ENCODE results near the gene SYVN1.
"Not testable (repeated sequence)": the region's sequence is repeated elsewhere in the genome, so short reads cannot be mapped to it uniquely, and the experiment has no call there.

SYVN1 gene

GRCh38 chr11:65125197-65126056 is 8.9 kb downstream of the SYVN1 start:
- DNase-seq, result no peak

GRCh38 chr11:65124480-65125196 is 9.7 kb downstream of the SYVN1 start:
- no peak for DNase-seq

DNA sequence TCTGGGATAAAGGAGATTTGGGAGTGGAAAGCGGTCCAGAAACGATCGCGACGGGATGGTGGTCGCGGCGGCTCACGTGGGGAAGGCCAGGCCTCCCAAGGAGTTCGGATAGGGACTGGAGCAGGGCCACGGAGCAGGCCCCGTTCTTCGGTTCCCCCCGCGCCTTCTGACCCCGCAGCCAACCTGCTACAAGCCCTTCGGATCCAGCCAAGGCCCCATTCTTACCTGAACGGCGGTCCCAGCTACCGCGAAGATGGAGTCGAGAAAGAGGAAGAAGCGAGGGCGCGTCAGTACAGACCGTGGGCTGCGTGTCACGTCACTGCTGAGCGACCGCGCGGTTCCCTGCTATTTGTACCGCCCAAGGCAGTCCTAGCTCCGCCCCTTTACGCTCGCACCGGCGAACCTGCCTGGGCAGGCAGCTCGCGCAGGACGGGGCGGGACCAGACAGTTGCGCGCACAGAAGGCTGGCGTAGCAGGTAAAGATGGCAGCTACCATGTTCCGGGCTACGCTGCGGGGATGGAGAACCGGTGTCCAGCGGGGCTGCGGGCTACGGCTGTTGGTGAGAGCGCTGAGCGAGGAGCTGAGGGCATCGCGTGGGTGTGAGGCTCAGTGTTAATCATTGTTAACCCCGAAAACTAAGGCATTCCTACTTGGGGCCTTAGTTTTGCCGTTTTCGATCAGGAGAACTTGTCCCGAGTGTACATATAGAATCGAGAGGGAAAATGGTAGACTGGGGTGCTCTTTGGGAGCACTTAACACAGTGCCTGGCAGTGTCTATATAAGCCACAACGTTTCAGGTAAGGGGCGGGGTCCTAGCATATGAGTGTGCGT is 12.2 kb downstream of the SYVN1 start, which contains the start of the genes FAU and MRPL49:
Gene FAU (minus strand): TSS at position 270 of the 832 bp plus-strand sequence. CDS start 321 bp downstream, outside the sequence.
Gene MRPL49 (plus strand): TSS at position 457 of the 832 bp plus-strand sequence. CDS start 26 bp downstream, at position 483.
- DNase-seq, result peak; percentile 96

DNA sequence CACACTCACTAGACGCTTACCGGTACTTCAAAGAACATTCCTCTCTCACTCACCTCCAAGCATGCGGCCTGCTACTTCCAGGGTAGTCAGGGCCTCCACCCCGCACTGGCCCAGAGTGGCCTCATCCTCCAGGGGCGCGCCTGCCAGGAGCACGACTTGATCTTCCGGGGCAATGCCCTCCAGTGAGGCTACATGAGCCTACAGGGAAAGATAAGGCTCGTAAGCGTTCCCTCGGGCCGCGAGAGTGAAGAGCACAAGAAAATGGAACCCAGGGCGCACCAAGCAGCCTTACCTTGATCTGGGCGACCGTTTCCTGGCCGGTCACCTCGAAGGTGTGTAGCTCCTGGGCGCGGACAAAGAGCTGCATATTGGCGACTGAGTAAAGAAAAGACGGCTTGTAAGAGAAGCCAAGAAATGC is 12.9 kb downstream of the SYVN1 start:
- peak; percentile 23 for DNase-seq

DNA sequence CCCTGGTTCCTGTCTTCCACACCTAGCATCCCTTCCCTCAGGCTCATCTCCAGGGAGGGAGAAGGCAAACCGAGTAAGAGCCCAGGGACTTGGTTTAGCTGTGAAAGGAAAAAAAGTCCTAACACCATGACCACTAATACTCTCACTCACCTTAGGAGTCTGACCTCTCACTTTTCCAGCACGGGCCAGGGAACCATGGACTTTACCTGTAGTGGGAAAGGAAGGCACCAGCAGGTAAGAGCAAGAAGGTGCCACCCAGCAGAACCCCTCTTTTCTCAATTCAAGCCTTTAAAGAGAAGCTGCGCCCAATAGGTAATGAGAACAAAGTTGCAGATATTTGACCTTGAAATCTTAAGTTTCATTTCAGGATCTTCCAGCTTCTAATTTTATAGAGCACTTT is 13.5 kb downstream of the SYVN1 start:
- DNase-seq, result no peak

GRCh38 chr11:65119670-65119995 is 14.7 kb downstream of the SYVN1 start:
- DNase-seq, result no peak

DNA sequence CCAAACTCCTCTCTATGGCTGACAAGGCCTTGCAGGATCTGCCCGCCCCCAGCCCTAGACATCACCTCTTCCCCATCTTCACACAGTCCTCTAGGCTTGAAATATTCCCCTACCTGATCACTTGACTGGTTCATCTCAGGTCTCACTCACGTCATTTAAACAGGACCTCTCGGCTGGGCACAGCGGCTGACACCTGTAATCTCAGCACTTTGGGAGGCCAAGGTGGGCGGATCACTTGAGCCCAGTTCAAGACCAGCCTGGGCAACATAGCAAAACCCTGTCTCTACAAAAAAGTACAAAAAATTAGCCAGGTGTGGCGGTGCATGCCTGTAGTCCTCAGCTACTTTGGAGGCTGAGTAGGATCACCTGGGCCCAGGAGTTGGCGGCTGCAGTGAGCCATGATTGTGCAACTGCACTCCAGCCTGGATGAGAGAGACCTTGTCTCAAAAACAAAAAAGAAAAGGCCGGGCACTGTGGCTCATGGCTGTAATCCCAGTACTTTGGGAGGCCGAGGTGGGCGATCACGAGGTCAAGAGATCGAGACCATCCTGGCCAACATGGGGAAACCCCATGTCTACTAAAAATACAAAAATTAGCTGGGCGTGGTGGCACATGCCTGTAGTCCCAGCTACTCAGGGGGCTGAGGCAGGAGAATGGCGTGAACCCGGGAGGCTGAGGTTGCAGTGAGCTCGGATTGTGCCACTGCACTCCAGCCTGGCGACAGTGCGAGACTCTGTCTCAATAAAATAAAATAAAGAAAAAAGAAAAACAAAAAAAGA is 15.2 kb downstream of the SYVN1 start:
- DNase-seq, result not testable (repeated sequence)

GRCh38 chr11:65118097-65118837 is 16.1 kb downstream of the SYVN1 start:
- no peak for DNase-seq

- DNase-seq, result peak; percentile 97
Observed at GRCh38 chr11:65117206-65118096, 16.9 kb downstream of the SYVN1 start, which contains the start of gene ZNHIT2. ZNHIT2 (minus strand) TSS chr11:65117701; CDS start chr11:65117653, 48 bp downstream.

DNA sequence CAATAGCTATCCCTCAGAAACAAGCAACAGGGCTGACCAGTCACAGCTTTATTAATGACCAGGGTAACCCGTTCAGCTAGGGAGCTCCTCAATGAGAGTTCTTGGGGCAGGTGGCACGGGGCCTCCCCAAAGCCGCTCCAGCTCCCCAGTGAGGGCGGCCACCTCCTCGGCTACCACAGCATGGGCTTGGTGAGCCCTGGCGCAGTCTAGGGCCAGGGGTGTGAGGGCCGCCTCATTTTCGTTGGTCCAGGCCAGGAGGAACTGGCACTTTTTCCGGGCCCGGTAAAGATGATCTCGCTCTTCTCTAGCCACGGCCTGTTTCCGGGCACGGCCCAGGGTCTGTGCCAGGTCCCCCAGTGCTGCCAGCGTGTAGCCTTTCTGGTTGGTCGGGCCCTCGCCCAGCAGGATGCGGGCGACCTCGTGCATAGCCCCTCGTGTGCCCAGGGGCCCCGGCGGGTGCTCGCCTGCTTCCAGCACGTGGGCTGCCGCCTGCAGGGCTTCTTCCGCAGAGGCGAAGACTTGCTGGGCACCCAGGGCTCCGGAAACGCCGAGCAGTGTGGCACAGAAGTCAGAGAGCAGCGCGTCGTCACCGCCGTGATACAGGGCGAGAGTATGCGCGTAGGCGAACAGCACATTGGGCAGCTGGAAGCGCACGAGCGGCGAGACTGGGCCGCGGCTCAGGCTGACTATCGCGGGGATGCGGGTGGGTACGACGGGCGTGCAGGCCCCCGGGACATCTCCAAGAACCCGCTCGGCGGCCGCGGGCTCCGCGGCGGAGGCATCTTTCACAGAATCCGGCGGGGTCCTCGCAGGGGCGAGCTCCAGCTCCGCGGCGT is 17.7 kb downstream of the SYVN1 start:
- DNase-seq, result no peak

DNA sequence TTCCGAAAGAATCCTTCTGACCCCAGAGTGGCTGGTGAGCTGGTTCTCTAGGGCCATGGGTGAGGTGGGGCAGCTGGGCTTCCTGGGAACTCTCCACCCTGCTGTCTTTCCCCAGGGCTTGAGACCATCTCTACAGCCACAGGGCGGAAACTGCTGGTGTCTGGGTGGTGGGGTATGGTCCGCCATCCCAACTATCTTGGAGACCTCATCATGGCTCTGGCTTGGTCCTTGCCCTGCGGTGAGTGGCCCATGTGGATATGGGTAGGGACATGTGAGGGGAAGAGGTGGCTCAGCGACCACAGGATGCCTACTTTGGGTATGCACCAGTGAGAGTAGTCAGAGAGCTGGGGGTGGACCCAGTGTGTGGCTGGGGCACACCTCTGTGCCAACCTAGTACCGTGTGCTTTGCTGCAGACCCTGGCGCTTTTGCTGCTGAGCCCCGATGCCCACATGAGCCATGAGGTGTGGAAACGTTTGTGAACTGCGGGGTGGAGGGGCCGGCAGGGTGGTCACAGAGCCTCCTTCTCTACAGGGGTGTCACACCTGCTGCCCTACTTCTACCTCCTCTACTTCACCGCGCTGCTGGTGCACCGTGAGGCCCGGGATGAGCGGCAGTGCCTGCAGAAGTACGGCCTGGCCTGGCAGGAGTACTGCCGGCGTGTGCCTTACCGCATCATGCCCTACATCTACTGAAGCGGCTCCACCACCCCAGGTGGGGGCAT is 18.8 kb downstream of the SYVN1 start:
- no peak for DNase-seq

- DNase-seq, result no peak
Observed at GRCh38 chr11:65114538-65115171, 19.7 kb downstream of the SYVN1 start.

- no peak for DNase-seq
Observed at GRCh38 chr11:65113839-65114238, 20.5 kb downstream of the SYVN1 start.

DNA sequence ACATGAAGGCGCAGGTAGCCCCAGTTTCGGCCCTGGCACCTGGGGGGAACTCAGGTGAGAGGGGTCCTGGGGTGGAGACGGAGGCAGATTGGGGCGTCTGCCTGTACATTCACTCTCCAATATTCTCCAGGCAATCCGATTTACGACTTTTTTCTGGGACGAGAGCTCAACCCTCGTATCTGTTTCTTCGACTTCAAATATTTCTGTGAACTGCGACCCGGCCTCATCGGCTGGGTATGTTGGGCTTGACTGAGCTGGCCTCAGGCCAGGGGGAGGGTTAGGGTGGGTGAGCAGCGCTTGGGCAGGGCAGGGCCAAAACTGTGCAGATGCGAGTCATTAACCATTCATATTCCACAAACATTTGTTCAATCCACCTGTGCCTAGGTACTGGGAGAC is 21.0 kb downstream of the SYVN1 start:
- DNase-seq, result no peak

DNA sequence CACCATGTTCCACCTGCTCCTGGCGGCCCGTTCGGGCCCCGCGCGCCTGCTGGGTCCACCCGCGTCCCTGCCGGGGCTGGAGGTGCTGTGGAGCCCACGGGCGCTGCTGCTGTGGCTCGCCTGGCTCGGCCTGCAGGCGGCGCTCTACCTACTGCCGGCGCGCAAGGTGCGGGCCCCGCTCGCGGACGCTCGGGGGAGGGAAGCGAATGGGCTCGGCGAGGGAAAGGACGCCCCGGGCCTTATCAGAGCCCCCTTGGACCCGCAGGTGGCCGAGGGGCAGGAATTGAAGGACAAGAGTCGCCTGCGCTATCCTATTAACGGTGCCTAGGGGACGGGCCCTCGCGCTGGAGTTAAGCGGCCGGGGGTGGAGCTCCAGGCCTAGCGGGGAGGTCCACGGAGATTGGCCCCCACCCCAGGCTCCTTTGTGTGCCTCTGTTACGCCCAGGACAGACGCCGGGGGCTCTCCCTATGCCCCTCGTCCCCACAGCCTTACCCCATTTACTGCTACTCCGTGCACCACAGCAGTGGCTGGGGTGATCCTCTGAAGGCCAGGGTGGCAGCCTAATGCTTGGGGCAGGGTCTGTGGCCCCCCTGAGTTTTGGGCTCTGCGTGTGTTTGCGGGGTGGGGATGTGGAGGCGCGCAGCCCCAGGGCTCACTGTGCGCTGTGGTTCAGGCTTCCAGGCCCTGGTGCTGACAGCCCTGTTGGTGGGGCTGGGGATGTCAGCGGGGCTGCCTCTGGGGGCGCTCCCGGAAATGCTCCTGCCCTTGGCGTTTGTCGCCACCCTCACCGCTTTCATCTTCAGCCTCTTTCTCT is 21.6 kb downstream of the SYVN1 start:
- peak; percentile 89 for DNase-seq

GRCh38 chr11:65111744-65112545 is 22.4 kb downstream of the SYVN1 start, which contains the start of gene TM7SF2:
TM7SF2 (plus strand) TSS chr11:65111872; CDS start chr11:65112016, 144 bp downstream.
- peak; percentile 95 for DNase-seq

All from retina (tissue), 1 donor.